HT-29 (cell line): Measurements from ENCODE around the gene RASL10B. TPM values are rescaled to one million over a fixed set of nuclear protein-coding genes. Genes with fewer than 3 reads are reported as not detected.

Experiments
- DNase-seq: peaks from one replicate; pipeline ENCODE4 v3.0.0-alpha.2; 2015; ENCODE audit warnings: low spot score
- total RNA-seq: library from RNA; depleted of rRNA; stranded (reverse); fragments of >200 nt; shearing (Covaris generic); gene quantifications from 2 replicates; pipeline ENCODE4 v1.2.3, GENCODE V29; 2014

RASL10B gene
- total RNA-seq, 1 experiment from 2014 or later = 7.5 TPM

GRCh38 chr17:35765086-35765710, 33.8 kb downstream of the RASL10B start:
- DNase-seq = no peak

- no peak for DNase-seq
Measured at GRCh38 chr17:35765756-35766488, 34.5 kb downstream of the RASL10B start.

- no peak for DNase-seq
Measured at GRCh38 chr17:35766489-35766877, 35.0 kb downstream of the RASL10B start.

- DNase-seq = peak; percentile 78
Measured at GRCh38 chr17:35766903-35767510, 35.6 kb downstream of the RASL10B start.

GRCh38 chr17:35768797-35769196, 37.4 kb downstream of the RASL10B start:
- DNase-seq = no peak

GRCh38 chr17:35769895-35770486, 38.6 kb downstream of the RASL10B start:
- no peak for DNase-seq

GRCh38 chr17:35773129-35773528, 41.7 kb downstream of the RASL10B start:
- no peak for DNase-seq

- no peak for DNase-seq
Measured at GRCh38 chr17:35773679-35774425, 42.4 kb downstream of the RASL10B start.

GRCh38 chr17:35774499-35774898, 43.1 kb downstream of the RASL10B start:
- DNase-seq = no peak

GRCh38 chr17:35775039-35775438, 43.6 kb downstream of the RASL10B start:
- DNase-seq = no peak

GRCh38 chr17:35775583-35775982, 44.1 kb downstream of the RASL10B start:
- no peak for DNase-seq

- DNase-seq = no peak
Measured at GRCh38 chr17:35778641-35779196, 47.3 kb downstream of the RASL10B start.

GRCh38 chr17:35780950-35781349, 49.5 kb downstream of the RASL10B start:
- DNase-seq = no peak

- no peak for DNase-seq
Measured at GRCh38 chr17:35784895-35785294, 53.5 kb downstream of the RASL10B start.

- DNase-seq = peak; percentile 25
Measured at GRCh38 chr17:35786941-35787432, 55.5 kb downstream of the RASL10B start.

GRCh38 chr17:35788477-35789368, 57.3 kb downstream of the RASL10B start:
- DNase-seq = no peak

- no peak for DNase-seq
Measured at GRCh38 chr17:35790841-35791240, 59.4 kb downstream of the RASL10B start.

GRCh38 chr17:35791681-35792350, 60.4 kb downstream of the RASL10B start:
- DNase-seq = no peak
